ENCODE measurements around the gene VSX2. TPM values are rescaled to one million over a fixed set of nuclear protein-coding genes. Genes with fewer than 3 reads are reported as not detected.

VSX2 gene
- total RNA-seq, 2 donors from 2014 or later, result not detected

- no peaks in the 10 kb centered on the region for H3K9me3 ChIP-seq
- H3K36me3 ChIP-seq, result no peaks in the 10 kb centered on the region
- no peak for DNase-seq (ENCODE audit: low spot score)
- H3K4me1 ChIP-seq (replicated peaks), result no peaks in the 10 kb centered on the region
- H3K4me3 ChIP-seq, result no peak overlapping the region
- WGBS, result 88% methylated on average over 6 of the region's 6 CpGs
- TF ChIP-seq POLR2AphosphoS5 (IDR thresholded peaks at IDR 0.05) (no peak), POLR2A (IDR thresholded peaks at IDR 0.05) (no peak)
- TF ChIP-seq, protein P1, sequence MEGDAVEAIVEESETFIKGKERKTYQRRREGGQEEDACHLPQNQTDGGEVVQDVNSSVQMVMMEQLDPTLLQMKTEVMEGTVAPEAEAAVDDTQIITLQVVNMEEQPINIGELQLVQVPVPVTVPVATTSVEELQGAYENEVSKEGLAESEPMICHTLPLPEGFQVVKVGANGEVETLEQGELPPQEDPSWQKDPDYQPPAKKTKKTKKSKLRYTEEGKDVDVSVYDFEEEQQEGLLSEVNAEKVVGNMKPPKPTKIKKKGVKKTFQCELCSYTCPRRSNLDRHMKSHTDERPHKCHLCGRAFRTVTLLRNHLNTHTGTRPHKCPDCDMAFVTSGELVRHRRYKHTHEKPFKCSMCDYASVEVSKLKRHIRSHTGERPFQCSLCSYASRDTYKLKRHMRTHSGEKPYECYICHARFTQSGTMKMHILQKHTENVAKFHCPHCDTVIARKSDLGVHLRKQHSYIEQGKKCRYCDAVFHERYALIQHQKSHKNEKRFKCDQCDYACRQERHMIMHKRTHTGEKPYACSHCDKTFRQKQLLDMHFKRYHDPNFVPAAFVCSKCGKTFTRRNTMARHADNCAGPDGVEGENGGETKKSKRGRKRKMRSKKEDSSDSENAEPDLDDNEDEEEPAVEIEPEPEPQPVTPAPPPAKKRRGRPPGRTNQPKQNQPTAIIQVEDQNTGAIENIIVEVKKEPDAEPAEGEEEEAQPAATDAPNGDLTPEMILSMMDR (IDR thresholded peaks at IDR 0.05), result no peak
- no peaks in the 10 kb centered on the region for H3K27me3 ChIP-seq (replicated peaks; ENCODE audit: insufficient read depth)
- intact Hi-C loops (cut with DNase I), result no loop called here
- no peak overlapping the region for H3K27ac ChIP-seq
Observed at GRCh38 chr14:74220991-74221390, 18.3 kb upstream of the VSX2 start.

- DNase-seq (ENCODE audit: low spot score), result no peak
- TF ChIP-seq, protein P1 (IDR thresholded peaks at IDR 0.05), result no peak
- TF ChIP-seq POLR2AphosphoS5 (IDR thresholded peaks at IDR 0.05) (no peak), POLR2A (IDR thresholded peaks at IDR 0.05) (no peak)
- H3K27me3 ChIP-seq (replicated peaks; ENCODE audit: insufficient read depth), result no peaks in the 10 kb centered on the region
Observed at GRCh38 chr14:74221741-74222140, 17.5 kb upstream of the VSX2 start.

GRCh38 chr14:74223016-74223415 lies 16.2 kb upstream of the VSX2 start:
- DNase-seq (ENCODE audit: low spot score), result no peak
- Histone ChIP-seq H3K27me3 (replicated peaks; ENCODE audit: insufficient read depth) (no peaks in the 10 kb centered on the region), H3K27ac (no peak overlapping the region), H3K4me1 (replicated peaks) (no peaks in the 10 kb centered on the region), H3K4me3 (no peak overlapping the region), H3K9me3 (no peaks in the 10 kb centered on the region), H3K36me3 (no peaks in the 10 kb centered on the region)
- 74% methylated on average over 6 of the region's 6 CpGs for WGBS
- intact Hi-C loops (cut with DNase I), result no loop called here
- no peak for TF ChIP-seq POLR2A (IDR thresholded peaks at IDR 0.05)
- TF ChIP-seq, protein P1 (IDR thresholded peaks at IDR 0.05), result no peak
- no peak for TF ChIP-seq POLR2AphosphoS5 (IDR thresholded peaks at IDR 0.05)

More at GRCh38 chr14:74221741-74222140, 17.5 kb upstream of the VSX2 start:
- H3K4me1 ChIP-seq (replicated peaks), result no peaks in the 10 kb centered on the region
- no peaks in the 10 kb centered on the region for H3K9me3 ChIP-seq
- WGBS, result 91% methylated on average over 7 of the region's 7 CpGs
- H3K4me3 ChIP-seq, result no peak overlapping the region
- H3K27ac ChIP-seq, result no peak overlapping the region
- intact Hi-C loops (cut with DNase I), result no loop called here
- no peaks in the 10 kb centered on the region for H3K36me3 ChIP-seq

DNA sequence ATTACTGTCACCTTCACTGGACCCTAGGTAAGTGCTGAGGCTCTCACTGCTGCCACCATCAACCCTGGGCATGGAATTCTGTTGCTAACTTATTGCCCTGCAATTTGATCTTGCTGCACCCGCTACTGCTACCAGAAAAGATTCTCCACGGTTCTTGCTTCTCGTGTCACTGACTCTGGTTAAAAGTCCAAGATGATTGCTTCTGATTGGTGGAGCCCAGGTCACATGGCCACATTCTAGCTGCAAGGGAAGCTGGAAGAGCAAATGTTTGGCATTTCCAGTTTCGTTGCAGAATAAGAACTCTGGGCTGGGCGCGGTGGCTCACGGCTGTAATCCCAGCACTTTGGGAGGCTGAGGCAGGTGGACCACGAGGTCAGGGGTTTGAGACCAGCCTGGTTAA lies 7.5 kb upstream of the VSX2 start:
- WGBS, result 82% methylated on average over 8 of the region's 8 CpGs
- H3K36me3 ChIP-seq, result no peaks in the 10 kb centered on the region
- TF ChIP-seq POLR2AphosphoS5 (IDR thresholded peaks at IDR 0.05) (no peak), POLR2A (IDR thresholded peaks at IDR 0.05) (no peak)
- TF ChIP-seq, protein P1 (IDR thresholded peaks at IDR 0.05), result no peak
- no peak for DNase-seq (ENCODE audit: low spot score)
- H3K9me3 ChIP-seq, result no peaks in the 10 kb centered on the region
- H3K27ac ChIP-seq, result no peak overlapping the region
- no peak overlapping the region for H3K4me3 ChIP-seq
- intact Hi-C loops (cut with DNase I), result no loop called here
- no peaks in the 10 kb centered on the region for H3K27me3 ChIP-seq (replicated peaks; ENCODE audit: insufficient read depth)
- no peaks in the 10 kb centered on the region for H3K4me1 ChIP-seq (replicated peaks)

DNA sequence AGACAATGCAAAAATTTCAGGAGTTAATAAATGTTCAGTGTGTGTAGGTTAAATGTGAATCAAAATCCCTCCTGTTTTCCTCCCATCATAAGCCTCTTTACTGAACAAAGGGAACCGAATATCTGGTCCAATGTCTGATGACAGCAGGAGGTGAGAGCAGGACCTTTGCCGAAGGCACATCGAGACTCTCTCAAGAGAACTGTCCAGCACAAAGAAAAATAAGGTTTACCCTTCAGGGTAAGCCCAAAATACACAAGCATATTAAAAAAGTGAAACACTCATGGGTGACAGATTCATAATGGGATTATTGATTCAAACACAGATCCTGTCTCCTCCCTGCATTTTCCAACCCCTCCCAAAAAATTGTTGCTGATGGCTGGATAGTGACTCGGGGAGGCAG lies 4.2 kb upstream of the VSX2 start:
- H3K27me3 ChIP-seq (replicated peaks; ENCODE audit: insufficient read depth), result peaks cover 12% of the 10 kb centered on the region
- H3K36me3 ChIP-seq, result no peaks in the 10 kb centered on the region
- TF ChIP-seq, protein P1 (IDR thresholded peaks at IDR 0.05), result no peak
- TF ChIP-seq POLR2A (IDR thresholded peaks at IDR 0.05) (no peak), POLR2AphosphoS5 (IDR thresholded peaks at IDR 0.05) (no peak)
- no peaks in the 10 kb centered on the region for H3K9me3 ChIP-seq
- no peak overlapping the region for H3K27ac ChIP-seq
- intact Hi-C loops (cut with DNase I), result no loop called here
- no peaks in the 10 kb centered on the region for H3K4me1 ChIP-seq (replicated peaks)
- WGBS, result 30% methylated on average over 4 of the region's 4 CpGs
- no peak overlapping the region for H3K4me3 ChIP-seq
- no peak for DNase-seq (ENCODE audit: low spot score)

Measured in prostate gland (tissue), 2 donors.